GM13976 (cell line): ENCODE results near the gene RIT2.
"Not testable (repeated sequence)": the region's sequence is repeated elsewhere in the genome, so short reads cannot be mapped to it uniquely, and the experiment has no call there.

Source experiments
- DNase-seq: peaks from one replicate; pipeline ENCODE4 v3.0.0; 2012; ENCODE audit warnings: low spot score
- in situ Hi-C: fragments of 300-500 bp; cut with MboI; formaldehyde crosslinking; loops from one replicate; pipeline ENCODE4 v1.12.0; 2022; ENCODE audit warnings: low sequenced_read_pairs, mixed read lengths, inconsistent platforms; ENCODE audit not compliant: unreplicated experiment
- TF ChIP-seq, protein P1 (sequence below): IDR thresholded peaks from 2 replicates; pipeline ENCODE4 v1.5.1; 2012; ENCODE audit warnings: borderline replicate concordance, mild to moderate bottlenecking; ENCODE audit not compliant: insufficient read depth; ENCODE audit errors: extremely low read depth, missing control alignments, control extremely low read depth

The RIT2 gene

DNA sequence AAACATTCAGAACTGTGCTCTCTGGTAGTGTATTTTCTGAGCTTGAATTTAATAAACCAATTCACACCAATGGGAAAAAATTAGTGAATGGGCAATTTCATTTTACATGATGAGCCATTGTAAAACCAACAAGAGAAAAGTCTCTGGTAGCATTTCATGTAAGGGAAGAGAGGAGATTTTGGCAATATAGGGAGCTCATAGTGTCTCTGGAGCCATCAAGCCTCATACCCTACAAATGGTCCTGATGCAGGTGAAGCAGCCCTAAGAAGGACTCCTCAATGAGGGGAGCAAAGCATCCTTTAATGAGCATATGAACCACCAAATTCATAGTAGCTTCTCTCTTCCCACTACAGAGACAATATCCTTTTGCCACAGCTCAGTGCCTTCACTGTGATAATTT lies 373.0 kb downstream of the RIT2 start:
- in situ Hi-C loops = no loop called here
- DNase-seq = no peak
- TF ChIP-seq, protein P1, sequence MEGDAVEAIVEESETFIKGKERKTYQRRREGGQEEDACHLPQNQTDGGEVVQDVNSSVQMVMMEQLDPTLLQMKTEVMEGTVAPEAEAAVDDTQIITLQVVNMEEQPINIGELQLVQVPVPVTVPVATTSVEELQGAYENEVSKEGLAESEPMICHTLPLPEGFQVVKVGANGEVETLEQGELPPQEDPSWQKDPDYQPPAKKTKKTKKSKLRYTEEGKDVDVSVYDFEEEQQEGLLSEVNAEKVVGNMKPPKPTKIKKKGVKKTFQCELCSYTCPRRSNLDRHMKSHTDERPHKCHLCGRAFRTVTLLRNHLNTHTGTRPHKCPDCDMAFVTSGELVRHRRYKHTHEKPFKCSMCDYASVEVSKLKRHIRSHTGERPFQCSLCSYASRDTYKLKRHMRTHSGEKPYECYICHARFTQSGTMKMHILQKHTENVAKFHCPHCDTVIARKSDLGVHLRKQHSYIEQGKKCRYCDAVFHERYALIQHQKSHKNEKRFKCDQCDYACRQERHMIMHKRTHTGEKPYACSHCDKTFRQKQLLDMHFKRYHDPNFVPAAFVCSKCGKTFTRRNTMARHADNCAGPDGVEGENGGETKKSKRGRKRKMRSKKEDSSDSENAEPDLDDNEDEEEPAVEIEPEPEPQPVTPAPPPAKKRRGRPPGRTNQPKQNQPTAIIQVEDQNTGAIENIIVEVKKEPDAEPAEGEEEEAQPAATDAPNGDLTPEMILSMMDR = no peak

DNA sequence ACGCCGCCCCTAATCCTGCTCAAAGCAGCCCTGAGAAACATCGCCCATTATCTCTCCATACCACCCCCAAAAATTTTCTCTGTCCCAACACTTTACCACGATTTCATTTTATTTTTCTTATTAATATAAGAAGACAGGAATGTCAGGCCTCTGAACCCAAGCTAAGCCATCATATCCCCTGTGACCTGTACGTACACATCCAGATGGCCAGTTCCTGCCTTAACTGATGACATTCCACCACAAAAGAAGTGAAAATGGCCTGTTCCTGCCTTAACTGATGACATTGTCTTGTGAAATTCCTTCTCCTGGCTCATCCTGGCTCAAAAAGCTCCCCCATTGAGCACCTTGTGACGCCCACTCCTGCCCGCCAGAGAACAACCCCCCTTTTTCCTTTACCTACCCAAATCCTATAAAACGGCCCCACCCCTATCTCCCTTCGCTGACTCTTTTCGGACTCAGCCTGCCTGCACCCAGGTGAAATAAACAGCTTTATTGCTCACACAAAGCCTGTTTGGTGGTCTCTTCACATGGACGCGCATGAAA lies 373.6 kb downstream of the RIT2 start:
- DNase-seq, in situ Hi-C loops: not testable (repeated sequence)

DNA sequence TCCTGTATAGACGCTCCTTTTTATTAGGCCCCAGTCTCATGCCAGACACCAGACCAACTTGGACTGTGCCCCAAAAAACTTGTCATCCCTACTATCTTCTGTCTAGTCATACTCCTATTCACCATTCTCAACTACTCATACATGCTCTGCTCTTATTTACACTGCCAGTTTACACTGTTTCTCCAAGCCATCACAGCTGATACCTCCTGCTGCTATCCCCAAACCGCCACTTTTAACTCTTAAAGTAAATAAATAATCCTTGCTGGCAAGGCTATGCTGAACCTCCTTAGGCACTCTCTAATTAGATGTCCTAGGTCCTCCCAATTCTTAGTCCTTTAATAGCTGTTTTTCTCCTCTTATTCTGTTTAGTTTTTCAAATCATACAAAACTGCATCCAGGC lies 374.2 kb downstream of the RIT2 start:
- DNase-seq, in situ Hi-C loops: not testable (repeated sequence)

DNA sequence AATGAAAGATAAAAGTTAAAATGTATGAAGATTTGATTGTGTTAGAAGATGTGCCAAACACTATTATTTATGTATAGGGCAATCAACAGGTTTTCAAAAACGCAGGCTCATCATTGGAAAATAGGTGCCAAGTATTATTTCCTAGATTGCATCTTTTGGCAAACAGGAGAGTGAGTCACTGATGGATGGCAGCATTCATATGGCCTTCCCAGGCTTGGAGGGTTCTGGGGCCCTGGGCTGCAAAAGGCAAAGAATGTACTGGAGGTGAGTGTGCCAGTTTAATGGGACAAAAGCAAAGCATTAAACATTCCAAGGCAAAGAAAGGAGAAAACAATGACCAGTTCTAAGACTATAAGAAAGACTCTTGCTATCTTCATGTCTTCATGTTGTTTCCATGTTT lies 379.4 kb downstream of the RIT2 start:
- in situ Hi-C loops = no loop called here
- TF ChIP-seq, protein P1 = no peak
- no peak for DNase-seq

DNA sequence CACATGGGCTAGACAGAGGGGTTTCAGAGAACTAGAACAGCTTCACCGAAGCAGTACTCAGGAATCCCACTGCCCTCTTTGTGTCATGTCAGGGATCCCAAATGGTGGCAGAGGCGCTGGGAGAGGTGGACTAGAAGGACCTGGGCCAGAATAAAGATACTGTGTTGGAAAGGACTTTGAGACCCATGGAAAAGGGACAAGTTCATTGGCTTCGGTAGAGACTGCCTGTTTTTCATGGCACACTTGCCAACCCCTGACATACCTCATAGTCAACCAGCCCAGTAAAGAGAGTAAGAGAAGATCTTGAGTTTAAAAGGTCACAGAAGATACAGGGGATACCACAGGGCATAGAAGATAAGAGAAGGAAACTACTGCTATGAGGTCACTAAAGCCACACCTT lies 381.0 kb downstream of the RIT2 start:
- in situ Hi-C loops = no loop called here
- no peak for DNase-seq
- TF ChIP-seq, protein P1 = no peak

DNA sequence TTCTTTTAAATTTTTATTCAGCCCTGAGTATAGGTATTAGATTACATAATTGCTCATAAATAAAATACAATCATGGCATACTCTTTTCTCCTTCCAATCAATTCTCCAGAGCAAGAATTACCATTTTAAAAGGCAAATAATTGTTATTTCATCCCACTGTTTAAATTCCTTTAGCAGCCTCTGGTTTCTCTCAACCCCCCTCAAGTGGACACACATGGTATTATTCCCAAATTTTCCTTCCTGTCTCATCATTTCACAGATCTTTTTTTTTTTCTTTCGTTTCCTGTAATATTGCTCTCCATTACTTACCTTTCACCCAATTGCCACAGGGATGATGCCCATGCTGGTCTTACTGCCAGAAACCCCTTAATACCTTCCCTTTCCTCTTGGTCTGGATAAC lies 385.2 kb downstream of the RIT2 start:
- in situ Hi-C loops = no loop called here
- TF ChIP-seq, protein P1 = no peak
- DNase-seq = no peak

DNA sequence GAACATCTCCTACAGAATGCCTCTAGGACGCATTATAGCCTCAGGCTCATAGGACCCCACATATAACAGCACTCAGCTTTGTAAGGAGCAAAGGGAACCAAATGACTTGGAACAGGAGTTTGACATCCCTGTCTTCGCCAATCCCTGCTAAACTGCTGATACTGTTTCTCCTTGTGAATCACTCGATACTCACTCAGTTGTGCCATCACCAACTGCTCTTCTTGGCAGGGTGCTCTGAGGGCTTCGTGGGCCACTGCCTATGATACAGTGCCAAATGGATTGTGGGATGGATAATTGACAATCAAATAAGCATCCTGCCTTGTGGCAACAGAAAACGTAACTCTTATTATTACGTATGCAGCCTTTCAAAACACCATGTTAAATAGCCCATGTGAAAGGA lies 396.3 kb downstream of the RIT2 start:
- in situ Hi-C loops = no loop called here
- DNase-seq = no peak
- TF ChIP-seq, protein P1 = no peak

DNA sequence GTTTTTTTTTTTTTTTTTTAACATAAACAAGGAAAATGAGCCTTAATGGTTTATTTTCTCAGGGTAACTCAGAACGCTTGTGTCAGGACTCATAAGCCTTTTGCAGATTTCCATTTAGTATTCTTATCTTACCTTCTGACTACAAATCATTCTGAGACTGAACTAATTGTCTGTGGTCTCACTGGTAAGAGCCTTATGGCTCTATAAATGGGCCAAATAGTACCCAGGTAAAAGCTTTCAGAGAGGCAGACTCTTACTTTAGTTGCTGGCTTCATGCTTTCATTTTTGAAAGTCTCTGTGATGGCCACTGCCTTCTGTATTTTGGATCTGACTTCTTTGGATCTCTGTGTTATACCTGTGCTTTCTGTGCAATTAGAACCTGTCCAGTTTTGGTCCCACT lies 403.4 kb downstream of the RIT2 start:
- TF ChIP-seq, protein P1 = no peak
- in situ Hi-C loops = no loop called here
- no peak for DNase-seq
